ENCODE results near the gene INSYN2B. TPM values are rescaled to one million over a fixed set of nuclear protein-coding genes. Genes with fewer than 3 reads are reported as not detected.

Gene INSYN2B
- total and polyA plus RNA-seq, 7 experiments from 2014 or later: 0.08 to 0.12 TPM; not detected in 5

DNA sequence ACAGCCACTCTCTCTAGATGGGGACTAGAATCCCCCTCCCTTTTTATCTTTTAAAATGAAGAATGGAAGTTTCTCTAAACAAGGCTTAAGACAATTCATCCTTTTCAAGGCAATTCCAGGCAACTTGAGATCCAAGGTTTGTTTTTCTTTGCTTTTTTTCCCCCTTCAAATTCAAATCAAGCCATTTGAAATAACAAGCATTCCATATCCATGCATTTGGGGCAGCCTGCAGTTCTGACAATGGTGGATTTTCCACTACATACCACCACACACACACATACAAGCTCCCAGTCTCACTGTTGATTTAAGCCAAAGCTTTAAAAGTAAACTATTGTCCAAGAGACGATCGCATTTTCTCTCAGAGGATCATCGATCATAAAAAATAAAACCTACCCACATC is 424 bp downstream of the INSYN2B start:
- no peak overlapping the region for H3K27ac ChIP-seq (ENCODE audit: low read depth, low read length)
- H3K36me3 Mint-ChIP-seq: peaks cover 11 to 40% (median 24%) of the 10 kb centered on the region in 5 donors
- no peak for ATAC-seq
- no peak overlapping the region for H3K4me3 Mint-ChIP-seq
- intact Hi-C loops (cut with micrococcal nuclease): loop anchor here in 1 of 2 donors (10.0 kb wide), 1 partner anchor 225 kb away; no protein-coding TSS in a partner anchor
- no peaks in the 10 kb centered on the region for H3K27me3 Mint-ChIP-seq
- ChIA-PET CTCF (no interaction called here), POLR2A (no interaction called here)
- DNase-seq: no peak
- H3K9me3 Mint-ChIP-seq: peaks cover 0 to 1% (median 0%) of the 10 kb centered on the region in 11 donors
- no peaks in the 10 kb centered on the region for H3K9me3 ChIP-seq (ENCODE audit: control insufficient read depth in 2 of 3, low read length in 3 of 3)
- peaks cover 0 to 6% (median 0%) of the 10 kb centered on the region in 7 donors for H3K4me1 Mint-ChIP-seq
- peaks cover 12 to 30% (median 12%) of the 10 kb centered on the region in 3 experiments for H3K36me3 ChIP-seq (ENCODE audit: control insufficient read depth in 2 of 3, insufficient read depth in 3 of 3, low read length in 3 of 3)
- H3K27me3 ChIP-seq (ENCODE audit: control insufficient read depth in 2 of 2, insufficient read depth in 2 of 2, low read length in 2 of 2): no peaks in the 10 kb centered on the region
- no peaks in the 10 kb centered on the region for H3K4me1 ChIP-seq (ENCODE audit: control insufficient read depth in 2 of 2, insufficient read depth in 2 of 2, low read length in 2 of 2)
- H3K27ac Mint-ChIP-seq: peak overlapping the region in 2 of 9 donors; percentile 9 to 28
- H3K4me3 ChIP-seq (ENCODE audit: low read length): no peak overlapping the region

DNA sequence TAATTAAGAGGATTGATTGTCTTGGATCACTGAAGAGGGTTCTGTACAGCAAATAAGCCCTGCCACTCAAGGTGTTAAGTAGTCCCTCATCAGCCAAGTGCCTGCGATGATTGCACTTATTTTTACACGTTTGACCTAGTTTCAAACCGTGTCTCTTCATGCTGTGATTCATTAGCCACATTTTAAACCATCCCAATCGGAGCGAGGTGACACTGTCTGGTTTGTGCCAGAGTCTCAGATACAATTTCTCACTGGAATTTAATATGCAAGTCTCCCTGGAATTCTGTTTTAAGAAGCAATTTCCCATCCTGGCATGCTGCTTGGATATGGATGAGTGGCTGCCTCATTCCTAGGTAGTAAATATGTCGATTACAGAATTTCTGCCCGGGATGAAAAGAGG is 1.6 kb downstream of the INSYN2B start:
- no peak for ATAC-seq
- intact Hi-C loops (cut with micrococcal nuclease): no loop called here
- H3K27me3 ChIP-seq (ENCODE audit: control insufficient read depth in 2 of 2, insufficient read depth in 2 of 2, low read length in 2 of 2): no peaks in the 10 kb centered on the region
- no peak overlapping the region for H3K27ac ChIP-seq (ENCODE audit: low read depth, low read length)
- H3K36me3 Mint-ChIP-seq: peaks cover 6 to 33% (median 18%) of the 10 kb centered on the region in 5 donors
- no peak overlapping the region for H3K4me3 ChIP-seq (ENCODE audit: low read length)
- no peak for DNase-seq
- CTCF ChIA-PET: no interaction called here
- no peak overlapping the region for H3K27ac Mint-ChIP-seq
- H3K9me3 Mint-ChIP-seq: peaks cover 0 to under 1% (median 0%) of the 10 kb centered on the region in 11 donors
- no peak overlapping the region for H3K4me3 Mint-ChIP-seq
- peaks cover 0 to 6% (median 0%) of the 10 kb centered on the region in 7 donors for H3K4me1 Mint-ChIP-seq
- H3K27me3 Mint-ChIP-seq: no peaks in the 10 kb centered on the region
- no peaks in the 10 kb centered on the region for H3K4me1 ChIP-seq (ENCODE audit: control insufficient read depth in 2 of 2, insufficient read depth in 2 of 2, low read length in 2 of 2)
- POLR2A ChIA-PET: no interaction called here
- H3K9me3 ChIP-seq (ENCODE audit: control insufficient read depth in 2 of 3, low read length in 3 of 3): no peaks in the 10 kb centered on the region
- peaks cover 2 to 19% (median 3%) of the 10 kb centered on the region in 3 experiments for H3K36me3 ChIP-seq (ENCODE audit: control insufficient read depth in 2 of 3, insufficient read depth in 3 of 3, low read length in 3 of 3)

DNA sequence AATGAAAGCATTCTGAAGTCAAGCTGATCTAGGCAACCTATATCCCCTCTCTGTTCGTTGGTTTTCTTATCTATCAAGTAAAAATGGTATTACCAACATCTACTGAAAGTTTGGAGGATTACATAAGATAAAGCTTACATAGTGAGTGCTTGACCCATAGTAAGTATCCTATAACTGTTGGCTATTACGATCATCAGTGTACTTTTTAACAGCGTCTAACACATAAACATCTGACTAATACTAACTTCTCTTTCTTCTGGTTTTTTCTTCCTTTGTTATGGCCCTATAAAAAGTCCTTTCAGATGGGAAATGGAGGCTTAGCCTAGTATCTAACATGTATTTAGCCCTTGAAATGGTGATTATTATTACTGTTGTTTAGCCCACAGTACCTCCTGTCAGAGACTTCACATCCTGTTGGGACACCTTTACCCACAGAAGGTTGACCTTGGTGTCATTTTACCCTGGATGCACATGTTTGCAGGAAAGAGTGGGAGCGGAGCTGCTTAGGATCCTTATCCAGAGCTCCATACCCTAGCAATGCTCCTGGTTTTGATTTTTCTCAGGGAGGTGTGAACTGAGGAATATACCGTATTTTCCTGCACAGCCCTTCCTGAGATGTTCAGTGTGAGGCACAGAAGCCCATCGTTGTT is 6.0 kb downstream of the INSYN2B start:
- H3K4me3 ChIP-seq (ENCODE audit: low read length): no peak overlapping the region
- intact Hi-C loops (cut with micrococcal nuclease): no loop called here
- CTCF ChIA-PET: no interaction called here
- H3K36me3 ChIP-seq (ENCODE audit: control insufficient read depth in 2 of 3, insufficient read depth in 3 of 3, low read length in 3 of 3): peaks cover 0 to 4% (median 0%) of the 10 kb centered on the region in 3 experiments
- POLR2A ChIA-PET: no interaction called here
- no peak overlapping the region for H3K4me3 Mint-ChIP-seq
- no peaks in the 10 kb centered on the region for H3K4me1 ChIP-seq (ENCODE audit: control insufficient read depth in 2 of 2, insufficient read depth in 2 of 2, low read length in 2 of 2)
- peaks cover 0 to 13% (median 0%) of the 10 kb centered on the region in 7 donors for H3K4me1 Mint-ChIP-seq
- peaks cover 0 to 25% (median 13%) of the 10 kb centered on the region in 5 donors for H3K36me3 Mint-ChIP-seq
- peak overlapping the region in 2 of 9 donors; percentile 31 to 45 for H3K27ac Mint-ChIP-seq
- no peak overlapping the region for H3K27ac ChIP-seq (ENCODE audit: low read depth, low read length)
- DNase-seq (no peak), ATAC-seq (no peak)
- no peaks in the 10 kb centered on the region for H3K9me3 ChIP-seq (ENCODE audit: control insufficient read depth in 2 of 3, low read length in 3 of 3)
- H3K9me3 Mint-ChIP-seq: peaks cover 0 to 1% (median 0%) of the 10 kb centered on the region in 11 donors
- H3K27me3 ChIP-seq (ENCODE audit: control insufficient read depth in 2 of 2, insufficient read depth in 2 of 2, low read length in 2 of 2): no peaks in the 10 kb centered on the region
- no peaks in the 10 kb centered on the region for H3K27me3 Mint-ChIP-seq

DNA sequence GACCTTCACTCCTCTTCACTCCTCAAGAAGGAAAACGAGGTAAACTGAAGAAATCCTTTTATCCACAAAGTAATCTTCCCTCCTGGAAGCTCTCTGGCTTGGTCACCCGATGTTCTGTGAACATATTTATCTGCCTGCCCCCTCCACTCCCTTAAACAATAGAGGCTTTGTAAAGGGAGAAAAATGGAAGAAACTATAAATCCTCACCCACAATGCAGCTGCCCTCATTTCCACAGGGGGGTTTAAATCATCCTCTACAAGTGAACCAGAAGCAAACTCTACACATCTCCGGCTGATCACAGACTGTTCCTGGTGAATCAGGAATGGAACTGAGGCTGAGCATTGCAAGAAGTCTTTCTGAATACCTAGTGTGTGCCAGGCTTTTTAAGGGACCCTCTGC is 7.2 kb downstream of the INSYN2B start:
- Histone ChIP-seq H3K27ac (ENCODE audit: low read depth, low read length) (no peak overlapping the region), H3K4me1 (ENCODE audit: control insufficient read depth in 2 of 2, insufficient read depth in 2 of 2, low read length in 2 of 2) (no peaks in the 10 kb centered on the region), H3K27me3 (ENCODE audit: control insufficient read depth in 2 of 2, insufficient read depth in 2 of 2, low read length in 2 of 2) (no peaks in the 10 kb centered on the region), H3K4me3 (ENCODE audit: low read length) (no peak overlapping the region), H3K9me3 (ENCODE audit: control insufficient read depth in 2 of 3, low read length in 3 of 3) (no peaks in the 10 kb centered on the region), H3K36me3 (ENCODE audit: control insufficient read depth in 2 of 3, insufficient read depth in 3 of 3, low read length in 3 of 3) (peaks cover 0 to 4% (median 0%) of the 10 kb centered on the region in 3 experiments)
- ChIA-PET CTCF (no interaction called here), POLR2A (no interaction called here)
- intact Hi-C loops (cut with micrococcal nuclease): no loop called here
- peaks cover 0 to 32% (median 19%) of the 10 kb centered on the region in 5 donors for H3K36me3 Mint-ChIP-seq
- H3K9me3 Mint-ChIP-seq: peaks cover 0 to 1% (median 0%) of the 10 kb centered on the region in 11 donors
- no peak overlapping the region for H3K4me3 Mint-ChIP-seq
- no peaks in the 10 kb centered on the region for H3K27me3 Mint-ChIP-seq
- peaks cover 0 to 16% (median 0%) of the 10 kb centered on the region in 7 donors for H3K4me1 Mint-ChIP-seq
- H3K27ac Mint-ChIP-seq: peak overlapping the region in 3 of 9 donors; percentile 26 to 88 (median 46)
- no peak for ATAC-seq
- DNase-seq: no peak

DNA sequence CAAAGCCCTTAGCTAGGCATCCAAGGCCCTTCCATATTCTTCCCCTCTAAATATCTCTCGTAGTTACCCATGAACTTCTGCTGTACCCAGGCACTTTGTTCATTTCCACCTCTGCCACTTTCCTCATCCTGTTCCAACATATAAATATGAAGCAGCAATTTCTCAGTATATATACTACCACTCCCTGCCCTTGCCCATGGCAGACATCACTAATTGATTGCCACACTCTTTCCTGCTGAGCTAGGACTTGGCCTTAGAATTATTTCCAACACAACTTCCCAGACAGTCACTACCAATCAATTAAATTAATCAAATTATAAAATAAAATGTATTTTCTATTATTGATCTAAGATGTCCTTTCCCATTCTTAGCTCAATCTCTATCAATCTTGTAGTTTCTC is 8.5 kb downstream of the INSYN2B start:
- Histone ChIP-seq H3K4me1 (ENCODE audit: control insufficient read depth in 2 of 2, insufficient read depth in 2 of 2, low read length in 2 of 2) (no peaks in the 10 kb centered on the region), H3K36me3 (ENCODE audit: control insufficient read depth in 2 of 3, insufficient read depth in 3 of 3, low read length in 3 of 3) (peaks cover 0 to 4% (median 0%) of the 10 kb centered on the region in 3 experiments), H3K27me3 (ENCODE audit: control insufficient read depth in 2 of 2, insufficient read depth in 2 of 2, low read length in 2 of 2) (no peaks in the 10 kb centered on the region), H3K9me3 (ENCODE audit: control insufficient read depth in 2 of 3, low read length in 3 of 3) (no peaks in the 10 kb centered on the region), H3K27ac (ENCODE audit: low read depth, low read length) (no peak overlapping the region), H3K4me3 (ENCODE audit: low read length) (no peak overlapping the region)
- Mint-ChIP-seq H3K27ac (peak overlapping the region in 1 of 9 donors; percentile 16), H3K36me3 (peaks cover 0 to 42% (median 32%) of the 10 kb centered on the region in 5 donors), H3K9me3 (peaks cover 0 to 1% (median 0%) of the 10 kb centered on the region in 11 donors), H3K4me1 (peaks cover 0 to 14% (median 4%) of the 10 kb centered on the region in 7 donors), H3K4me3 (no peak overlapping the region), H3K27me3 (no peaks in the 10 kb centered on the region)
- ATAC-seq (no peak), DNase-seq (no peak)
- ChIA-PET CTCF (interaction anchor here (0.7 to 0.8 kb wide), 2 partner anchors 160 to 370 kb away, joined by 3 to 5 read pairs; no protein-coding TSS in a partner anchor), POLR2A (no interaction called here)
- intact Hi-C loops (cut with micrococcal nuclease): no loop called here

DNA sequence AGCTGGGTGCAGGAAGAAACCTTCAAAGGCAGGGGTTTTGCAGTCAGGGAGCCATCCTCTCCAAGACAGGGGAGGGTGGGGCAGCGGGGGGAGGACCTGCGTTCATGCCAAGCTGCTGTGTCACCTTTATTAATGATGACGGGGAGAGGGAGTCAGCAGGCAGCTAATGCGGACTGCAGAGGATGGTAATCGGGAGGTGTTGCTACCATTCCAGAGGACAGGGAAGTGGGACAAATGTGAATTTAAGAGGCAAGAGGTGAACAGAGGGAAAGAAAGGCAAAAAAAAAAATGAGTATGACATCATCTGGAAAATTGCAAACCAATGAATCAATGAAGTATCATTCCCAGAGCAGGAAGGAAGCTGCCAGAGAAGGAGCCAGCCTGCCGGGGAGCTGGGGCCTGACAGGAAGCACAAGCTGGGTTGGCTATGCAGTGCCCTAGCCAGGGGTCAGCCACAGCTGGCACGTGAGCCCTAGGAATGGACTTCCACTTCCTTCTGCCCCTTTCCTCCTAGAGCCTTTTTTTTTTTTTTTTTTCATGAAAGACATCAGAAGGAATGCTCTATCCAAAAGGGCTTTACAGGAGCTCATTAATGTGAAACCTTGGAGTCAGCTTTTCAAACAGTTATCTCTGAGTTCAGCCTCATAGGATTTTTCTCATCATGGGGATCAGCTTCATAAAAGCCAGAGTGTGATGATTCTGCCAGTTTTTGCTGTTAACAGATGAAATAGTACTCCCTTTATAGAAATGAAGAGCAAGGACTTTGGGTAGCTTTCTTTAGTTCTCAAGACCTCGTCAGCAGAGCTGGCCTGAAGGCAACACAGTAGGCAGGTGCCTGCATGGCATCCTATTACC is 9.2 kb downstream of the INSYN2B start:
- no peaks in the 10 kb centered on the region for H3K4me1 ChIP-seq (ENCODE audit: control insufficient read depth in 2 of 2, insufficient read depth in 2 of 2, low read length in 2 of 2)
- H3K27ac Mint-ChIP-seq: peak overlapping the region in 3 of 9 donors; percentile 12 to 39 (median 35)
- H3K27ac ChIP-seq (ENCODE audit: low read depth, low read length): no peak overlapping the region
- peaks cover 0 to 4% (median 0%) of the 10 kb centered on the region in 3 experiments for H3K36me3 ChIP-seq (ENCODE audit: control insufficient read depth in 2 of 3, insufficient read depth in 3 of 3, low read length in 3 of 3)
- H3K9me3 Mint-ChIP-seq: peaks cover 0 to 1% (median 0%) of the 10 kb centered on the region in 11 donors
- H3K27me3 ChIP-seq (ENCODE audit: control insufficient read depth in 2 of 2, insufficient read depth in 2 of 2, low read length in 2 of 2): no peaks in the 10 kb centered on the region
- ATAC-seq: no peak
- H3K4me3 Mint-ChIP-seq: no peak overlapping the region
- H3K27me3 Mint-ChIP-seq: no peaks in the 10 kb centered on the region
- peaks cover 0 to 14% (median 4%) of the 10 kb centered on the region in 7 donors for H3K4me1 Mint-ChIP-seq
- intact Hi-C loops (cut with micrococcal nuclease): no loop called here
- DNase-seq: no peak
- H3K9me3 ChIP-seq (ENCODE audit: control insufficient read depth in 2 of 3, low read length in 3 of 3): no peaks in the 10 kb centered on the region
- H3K4me3 ChIP-seq (ENCODE audit: low read length): no peak overlapping the region
- ChIA-PET CTCF (interaction anchor here (0.7 kb wide), 1 partner anchor 371 kb away, joined by 3 read pairs; no protein-coding TSS in a partner anchor), POLR2A (no interaction called here)
- peaks cover 0 to 44% (median 33%) of the 10 kb centered on the region in 5 donors for H3K36me3 Mint-ChIP-seq
